ENCODE data around the gene INMT.

INMT gene

DNA sequence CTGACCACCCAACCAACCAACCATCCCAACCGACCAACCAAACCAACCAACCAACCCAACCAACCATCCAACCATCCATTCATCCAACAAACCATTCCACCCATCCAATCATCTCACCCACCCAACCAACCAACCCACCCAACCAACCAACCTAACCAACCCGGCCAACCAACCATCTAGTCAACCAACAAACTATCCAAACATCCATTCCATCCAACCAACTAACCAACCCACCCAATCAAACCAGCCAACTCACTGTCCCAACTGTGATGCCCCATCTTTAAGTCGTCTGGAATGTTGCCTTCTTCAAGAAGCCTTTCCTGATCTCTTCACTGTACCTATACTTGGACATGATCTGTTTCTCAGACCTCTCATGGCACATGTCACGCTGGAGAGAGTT is 50.9 kb downstream of the INMT start:
- Histone ChIP-seq H3K4me1 (ENCODE audit: control insufficient read depth in 1 of 2, insufficient read depth in 1 of 2, low read depth in 1 of 2, low read length in 1 of 2) (no peaks in the 10 kb centered on the region), H3K36me3 (no peaks in the 10 kb centered on the region), H3K9me3 (no peaks in the 10 kb centered on the region), H3K4me3 (ENCODE audit: low read depth in 1 of 2, low read length in 1 of 2) (no peak overlapping the region), H3K27me3 (no peaks in the 10 kb centered on the region), H3K27ac (no peak overlapping the region)
- TF ChIP-seq CTCF (IDR thresholded peaks at IDR 0.05) = no peak

- TF ChIP-seq CTCF (IDR thresholded peaks at IDR 0.05) = no peak
- no peak overlapping the region for H3K27ac ChIP-seq
- no peaks in the 10 kb centered on the region for H3K27me3 ChIP-seq
- no peaks in the 10 kb centered on the region for H3K36me3 ChIP-seq
- no peaks in the 10 kb centered on the region for H3K9me3 ChIP-seq
- H3K4me3 ChIP-seq (ENCODE audit: low read depth in 1 of 2, low read length in 1 of 2) = no peak overlapping the region
- H3K4me1 ChIP-seq (ENCODE audit: control insufficient read depth in 1 of 2, insufficient read depth in 1 of 2, low read depth in 1 of 2, low read length in 1 of 2) = no peaks in the 10 kb centered on the region
Observed at GRCh38 chr7:30804078-30804661, 52.2 kb downstream of the INMT start.

GRCh38 chr7:30805081-30805691 is 53.3 kb downstream of the INMT start:
- Histone ChIP-seq H3K27me3 (no peaks in the 10 kb centered on the region), H3K27ac (no peak overlapping the region), H3K36me3 (no peaks in the 10 kb centered on the region), H3K9me3 (no peaks in the 10 kb centered on the region), H3K4me1 (ENCODE audit: control insufficient read depth in 1 of 2, insufficient read depth in 1 of 2, low read depth in 1 of 2, low read length in 1 of 2) (no peaks in the 10 kb centered on the region), H3K4me3 (ENCODE audit: low read depth in 1 of 2, low read length in 1 of 2) (no peak overlapping the region)
- no peak for TF ChIP-seq CTCF (IDR thresholded peaks at IDR 0.05)

DNA sequence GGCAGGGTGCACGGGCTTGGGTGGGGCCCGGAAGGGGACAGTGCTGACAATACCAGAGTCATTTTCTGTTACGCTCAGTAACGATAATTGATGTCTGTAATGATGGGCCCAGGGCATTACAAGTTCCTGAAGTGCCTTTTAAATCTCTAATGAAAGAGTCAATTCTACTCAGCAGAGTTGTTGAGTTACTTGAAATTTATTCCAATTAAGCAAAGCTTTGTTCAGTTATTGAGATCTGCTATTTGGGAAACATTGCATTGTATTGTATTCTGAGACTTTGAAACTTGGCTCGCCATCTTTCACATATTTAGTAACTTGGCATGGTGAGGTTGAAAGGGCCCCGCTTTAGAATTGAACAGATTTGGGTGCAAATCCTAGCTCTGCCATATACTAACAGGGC is 54.0 kb downstream of the INMT start:
- no peak overlapping the region for H3K27ac ChIP-seq
- no peaks in the 10 kb centered on the region for H3K27me3 ChIP-seq
- no peaks in the 10 kb centered on the region for H3K9me3 ChIP-seq
- H3K4me1 ChIP-seq (ENCODE audit: control insufficient read depth in 1 of 2, insufficient read depth in 1 of 2, low read depth in 1 of 2, low read length in 1 of 2) = no peaks in the 10 kb centered on the region
- no peak for TF ChIP-seq CTCF (IDR thresholded peaks at IDR 0.05)
- no peaks in the 10 kb centered on the region for H3K36me3 ChIP-seq
- H3K4me3 ChIP-seq (ENCODE audit: low read depth in 1 of 2, low read length in 1 of 2) = no peak overlapping the region
